ENCODE data around the gene JMJD7.

- TF ChIP-seq TAF1 (IDR thresholded peaks at IDR 0.05; ENCODE audit: borderline replicate concordance, low read depth, low read length) (no peak), POLR2AphosphoS5 (IDR thresholded peaks at IDR 0.05; ENCODE audit: low read depth, low read length) (no peak)
Observed at GRCh38 chr15:41788262-41788661, 39.6 kb upstream of the JMJD7 start.
